Mesendoderm (in vitro differentiated cells): ENCODE data around the gene PRAMEF20.
"Not testable (repeated sequence)": the region's sequence is repeated elsewhere in the genome, so short reads cannot be mapped to it uniquely, and the experiment has no call there.

Experiments
- DNase-seq: peaks from one replicate; pipeline ENCODE4 v3.0.0; 2013
- H2AK5ac ChIP-seq: 2 replicates; pipeline ENCODE4 v1.6.1; 2013; ENCODE audit warnings: low read length, inconsistent platforms
- H2BK120ac ChIP-seq: 2 replicates; pipeline ENCODE4 v1.6.1; 2013; ENCODE audit warnings: low read depth, mild to moderate bottlenecking, low read length, moderate library complexity, mixed read lengths
- H2BK15ac ChIP-seq: replicated peaks from 2 replicates; pipeline ENCODE4 v1.6.1; 2013; ENCODE audit warnings: low read depth, mild to moderate bottlenecking, moderate library complexity
- H2BK5ac ChIP-seq: 2 replicates; pipeline ENCODE4 v1.6.1; 2013; ENCODE audit warnings: low read length, inconsistent platforms
- H3K18ac ChIP-seq: 2 replicates; pipeline ENCODE4 v1.6.1; 2013; ENCODE audit warnings: mild to moderate bottlenecking, low read length, mixed read lengths
- H3K23ac ChIP-seq: one replicate; pipeline ENCODE4 v1.6.1; 2013; ENCODE audit warnings: low read length
- H3K27ac ChIP-seq: 2 replicates; pipeline ENCODE4 v1.5.1; 2013; ENCODE audit warnings: low read depth, mild to moderate bottlenecking, inconsistent platforms, low read length, moderate library complexity
- H3K27me3 ChIP-seq: 2 replicates; pipeline ENCODE4 v1.6.1; 2013; ENCODE audit warnings: low read length, control low read depth, mild to moderate bottlenecking, inconsistent platforms; ENCODE audit not compliant: insufficient read depth, poor library complexity
- H3K36me3 ChIP-seq: 2 replicates; pipeline ENCODE4 v1.6.1; 2013; ENCODE audit warnings: low read length, inconsistent platforms; ENCODE audit not compliant: control insufficient read depth, insufficient read depth
- H3K4ac ChIP-seq: one replicate; pipeline ENCODE4 v1.6.1; 2013; ENCODE audit warnings: low read depth, mild to moderate bottlenecking, low read length, moderate library complexity
- H3K4me1 ChIP-seq: 2 replicates; pipeline ENCODE4 v1.6.1; 2013; ENCODE audit warnings: low read depth, low read length, inconsistent platforms; ENCODE audit not compliant: control insufficient read depth
- H3K4me2 ChIP-seq: 2 replicates; pipeline ENCODE4 v1.6.1; 2013; ENCODE audit warnings: low read length
- H3K4me3 ChIP-seq: 2 replicates; pipeline ENCODE4 v1.5.1; 2013; ENCODE audit warnings: mild to moderate bottlenecking, low read length
- H3K56ac ChIP-seq: one replicate; pipeline ENCODE4 v1.6.1; 2013; ENCODE audit warnings: low read length
- H3K79me1 ChIP-seq: 2 replicates; pipeline ENCODE4 v1.6.1; 2013; ENCODE audit warnings: low read length, inconsistent platforms
- H3K79me2 ChIP-seq: 2 replicates; pipeline ENCODE4 v1.6.1; 2013; ENCODE audit warnings: mild to moderate bottlenecking, low read length; ENCODE audit not compliant: control insufficient read depth, insufficient read depth
- H3K9ac ChIP-seq: 2 replicates; pipeline ENCODE4 v1.6.1; 2013; ENCODE audit warnings: low read length, inconsistent platforms
- H4K5ac ChIP-seq: one replicate; pipeline ENCODE4 v1.6.1; 2013; ENCODE audit warnings: low read length
- H4K8ac ChIP-seq: one replicate; pipeline ENCODE4 v1.6.1; 2013; ENCODE audit warnings: low read depth, mild to moderate bottlenecking, control low read depth, low read length, moderate library complexity
- WGBS: extraction: QIAGEN DNeasy Blood & Tissue Kit; methylation state at CpG from one replicate; pipeline ENCODE4 v1.1.7; 2013; ENCODE audit warnings: low lambda C conversion rate, missing lambda C conversion rate; ENCODE audit not compliant: insufficient coverage; ENCODE audit errors: extremely low coverage; 5-methylcytosine and 5-hydroxymethylcytosine counted together

PRAMEF20 gene

GRCh38 chr1:13430495-13430894 lies 20.2 kb downstream of the PRAMEF20 start:
- no peak overlapping the region for H2AK5ac ChIP-seq
- H3K79me2 ChIP-seq, result no peaks in the 10 kb centered on the region
- H3K23ac ChIP-seq, result no peak overlapping the region
- H3K4ac ChIP-seq, result no peak overlapping the region
- no peak for DNase-seq
- no peak overlapping the region for H2BK120ac ChIP-seq
- no peak overlapping the region for H3K9ac ChIP-seq
- H4K8ac ChIP-seq, result no peak overlapping the region
- no peak overlapping the region for H3K4me2 ChIP-seq
- H4K5ac ChIP-seq, result no peak overlapping the region
- H3K27ac ChIP-seq, result no peak overlapping the region
- H2BK5ac ChIP-seq, result no peak overlapping the region
- no peak overlapping the region for H3K18ac ChIP-seq
- no peak overlapping the region for H2BK15ac ChIP-seq
- H3K36me3 ChIP-seq, result no peaks in the 10 kb centered on the region
- no peaks in the 10 kb centered on the region for H3K4me1 ChIP-seq
- H3K4me3 ChIP-seq, result no peak overlapping the region
- no peaks in the 10 kb centered on the region for H3K79me1 ChIP-seq
- no peaks in the 10 kb centered on the region for H3K27me3 ChIP-seq
- no peak overlapping the region for H3K56ac ChIP-seq
- WGBS, result no CpG with 5 or more reads among the region's 13 CpGs

- Histone ChIP-seq H3K4me1 (no peaks in the 10 kb centered on the region), H2BK15ac (no peak overlapping the region), H3K36me3 (no peaks in the 10 kb centered on the region), H3K79me1 (no peaks in the 10 kb centered on the region), H4K5ac (no peak overlapping the region), H3K23ac (no peak overlapping the region), H3K4ac (no peak overlapping the region), H2AK5ac (no peak overlapping the region), H3K18ac (no peak overlapping the region), H2BK5ac (no peak overlapping the region), H3K4me2 (no peak overlapping the region), H4K8ac (no peak overlapping the region), H2BK120ac (no peak overlapping the region), H3K56ac (no peak overlapping the region), H3K79me2 (no peaks in the 10 kb centered on the region), H3K27ac (no peak overlapping the region), H3K4me3 (no peak overlapping the region), H3K9ac (no peak overlapping the region), H3K27me3 (no peaks in the 10 kb centered on the region)
- WGBS, result no CpG with 5 or more reads among the region's 3 CpGs
- no peak for DNase-seq
Observed at GRCh38 chr1:13432251-13432650, 22.0 kb downstream of the PRAMEF20 start.

- H3K9ac ChIP-seq, H3K18ac ChIP-seq, H3K23ac ChIP-seq, H3K4ac ChIP-seq, H2BK5ac ChIP-seq, H2AK5ac ChIP-seq, H3K36me3 ChIP-seq, H3K4me2 ChIP-seq, H3K79me1 ChIP-seq, H2BK15ac ChIP-seq, DNase-seq, H2BK120ac ChIP-seq, H3K27me3 ChIP-seq, H4K8ac ChIP-seq, H4K5ac ChIP-seq, H3K56ac ChIP-seq, H3K4me1 ChIP-seq, H3K27ac ChIP-seq, H3K4me3 ChIP-seq, H3K79me2 ChIP-seq: not testable (repeated sequence)
- WGBS, result no CpG with 5 or more reads among the region's 32 CpGs
Observed at GRCh38 chr1:13433694-13434358, 23.6 kb downstream of the PRAMEF20 start.

- no peaks in the 10 kb centered on the region for H3K36me3 ChIP-seq
- H3K9ac ChIP-seq, result no peak overlapping the region
- no peak overlapping the region for H2BK5ac ChIP-seq
- no peak overlapping the region for H2BK120ac ChIP-seq
- H3K4me3 ChIP-seq, result no peak overlapping the region
- no peak for DNase-seq
- WGBS, result no CpG with 5 or more reads among the region's 3 CpGs
- no peak overlapping the region for H3K4me2 ChIP-seq
- H3K56ac ChIP-seq, result no peak overlapping the region
- H4K5ac ChIP-seq, result no peak overlapping the region
- H3K27ac ChIP-seq, result no peak overlapping the region
- no peak overlapping the region for H3K4ac ChIP-seq
- H3K79me1 ChIP-seq, result no peaks in the 10 kb centered on the region
- H3K23ac ChIP-seq, result no peak overlapping the region
- H2AK5ac ChIP-seq, result no peak overlapping the region
- no peak overlapping the region for H3K18ac ChIP-seq
- no peaks in the 10 kb centered on the region for H3K79me2 ChIP-seq
- H3K4me1 ChIP-seq, result no peaks in the 10 kb centered on the region
- H4K8ac ChIP-seq, result no peak overlapping the region
- no peaks in the 10 kb centered on the region for H3K27me3 ChIP-seq
- no peak overlapping the region for H2BK15ac ChIP-seq
Observed at GRCh38 chr1:13435458-13435857, 25.2 kb downstream of the PRAMEF20 start.

- H2BK5ac ChIP-seq, H2BK120ac ChIP-seq, H2BK15ac ChIP-seq, DNase-seq, H3K4me2 ChIP-seq, H3K9ac ChIP-seq, H3K23ac ChIP-seq, H3K79me1 ChIP-seq, H3K79me2 ChIP-seq, H3K4ac ChIP-seq, H3K18ac ChIP-seq, H3K56ac ChIP-seq, H3K27me3 ChIP-seq, H3K27ac ChIP-seq, H4K5ac ChIP-seq, H2AK5ac ChIP-seq, H3K4me1 ChIP-seq, H4K8ac ChIP-seq, H3K36me3 ChIP-seq, H3K4me3 ChIP-seq: not testable (repeated sequence)
- WGBS, result no CpG with 5 or more reads among the region's 49 CpGs
Observed at GRCh38 chr1:13439104-13439783, 29.0 kb downstream of the PRAMEF20 start.
